Measurements from ENCODE around the gene HECW1. TPM values are rescaled to one million over a fixed set of nuclear protein-coding genes. Genes with fewer than 3 reads are reported as not detected.

HECW1 gene
- total RNA-seq, 1 experiment from 2014 or later = 2.7 TPM

- H2AFZ ChIP-seq = no peak overlapping the region
- no peak overlapping the region for H3K27ac ChIP-seq
- no peak for DNase-seq
- POLR2A ChIA-PET (ENCODE audit: unreplicated experiment) = no interaction called here
- no TSS peak for BruUV-seq (replicated peaks)
- H3K27me3 ChIP-seq (ENCODE audit: insufficient read depth, low read depth) = peaks cover 34% of the 10 kb centered on the region; the same call in 1 of the 2 replicates
- no peaks in the 10 kb centered on the region for H4K20me1 ChIP-seq (ENCODE audit: insufficient read depth)
- H3K9me2 ChIP-seq (ENCODE audit: insufficient read depth) = no peaks in the 10 kb centered on the region
- no peaks in the 10 kb centered on the region for H3K4me1 ChIP-seq (replicated peaks; ENCODE audit: insufficient read depth)
- no peak overlapping the region for H3K4me2 ChIP-seq
- TF ChIP-seq EZH2 (IDR thresholded peaks at IDR 0.05; ENCODE audit: low read depth) = no peak
- TF ChIP-seq, protein P1, sequence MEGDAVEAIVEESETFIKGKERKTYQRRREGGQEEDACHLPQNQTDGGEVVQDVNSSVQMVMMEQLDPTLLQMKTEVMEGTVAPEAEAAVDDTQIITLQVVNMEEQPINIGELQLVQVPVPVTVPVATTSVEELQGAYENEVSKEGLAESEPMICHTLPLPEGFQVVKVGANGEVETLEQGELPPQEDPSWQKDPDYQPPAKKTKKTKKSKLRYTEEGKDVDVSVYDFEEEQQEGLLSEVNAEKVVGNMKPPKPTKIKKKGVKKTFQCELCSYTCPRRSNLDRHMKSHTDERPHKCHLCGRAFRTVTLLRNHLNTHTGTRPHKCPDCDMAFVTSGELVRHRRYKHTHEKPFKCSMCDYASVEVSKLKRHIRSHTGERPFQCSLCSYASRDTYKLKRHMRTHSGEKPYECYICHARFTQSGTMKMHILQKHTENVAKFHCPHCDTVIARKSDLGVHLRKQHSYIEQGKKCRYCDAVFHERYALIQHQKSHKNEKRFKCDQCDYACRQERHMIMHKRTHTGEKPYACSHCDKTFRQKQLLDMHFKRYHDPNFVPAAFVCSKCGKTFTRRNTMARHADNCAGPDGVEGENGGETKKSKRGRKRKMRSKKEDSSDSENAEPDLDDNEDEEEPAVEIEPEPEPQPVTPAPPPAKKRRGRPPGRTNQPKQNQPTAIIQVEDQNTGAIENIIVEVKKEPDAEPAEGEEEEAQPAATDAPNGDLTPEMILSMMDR (conservative IDR thresholded peaks at IDR 0.05) = no peak
- CTCF ChIA-PET = no interaction called here
- H3F3A ChIP-seq (ENCODE audit: insufficient read depth, low read depth) = no peaks in the 10 kb centered on the region
- intact Hi-C loops (cut with micrococcal nuclease; ENCODE audit: unreplicated experiment) = no loop called here
- no peak overlapping the region for H3K4me3 ChIP-seq
- H3K9me3 ChIP-seq (ENCODE audit: insufficient read depth, low read depth) = no peaks in the 10 kb centered on the region
- H3K79me2 ChIP-seq (ENCODE audit: low read depth) = no peaks in the 10 kb centered on the region
- no peaks in the 10 kb centered on the region for H3K36me3 ChIP-seq (ENCODE audit: low read depth)
Observed at GRCh38 chr7:43390576-43390975, 278.1 kb downstream of the HECW1 start.

- CTCF ChIA-PET = no interaction called here
- POLR2A ChIA-PET (ENCODE audit: unreplicated experiment) = no interaction called here
Observed at GRCh38 chr7:43391518-43391917, 279.1 kb downstream of the HECW1 start.

DNA sequence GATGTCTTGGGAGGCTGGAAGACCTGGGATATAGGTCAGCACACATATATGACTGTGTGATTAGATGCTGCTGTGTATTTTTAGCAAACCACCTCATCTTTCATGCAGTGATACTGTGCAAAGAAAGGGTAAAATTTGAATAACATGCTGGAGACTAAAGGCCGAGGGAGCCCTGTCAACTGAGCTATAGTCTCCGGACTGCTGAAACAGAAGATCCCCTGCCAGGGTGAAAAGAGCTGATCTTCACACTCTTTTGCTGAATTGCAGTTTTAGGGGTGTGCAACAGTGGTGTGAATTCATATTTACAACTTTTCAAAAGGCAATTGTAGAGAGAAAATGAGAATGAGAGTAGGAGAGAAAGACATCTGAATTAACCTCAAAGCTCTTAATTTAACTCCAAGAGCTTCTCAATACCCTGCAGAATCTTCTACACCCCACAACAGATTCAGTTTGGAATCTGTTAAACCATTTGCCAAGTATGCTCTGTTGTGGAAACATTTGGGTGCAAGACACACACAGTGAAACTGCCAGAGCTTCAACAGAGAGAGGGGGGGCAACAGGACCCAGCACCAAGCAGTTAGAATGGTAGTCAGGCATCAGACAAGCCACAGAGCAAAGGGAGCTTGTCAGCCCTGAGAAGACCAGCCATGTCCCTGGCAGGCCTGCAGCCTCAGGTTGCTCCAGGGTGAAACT lies 280.3 kb downstream of the HECW1 start:
- Histone ChIP-seq H3K9me2 (ENCODE audit: insufficient read depth) (no peaks in the 10 kb centered on the region), H3F3A (ENCODE audit: insufficient read depth, low read depth) (no peaks in the 10 kb centered on the region), H3K4me3 (no peak overlapping the region), H3K9me3 (ENCODE audit: insufficient read depth, low read depth) (no peaks in the 10 kb centered on the region), H3K27me3 (ENCODE audit: insufficient read depth, low read depth) (peaks cover 44% of the 10 kb centered on the region), H3K27ac (no peak overlapping the region), H3K79me2 (ENCODE audit: low read depth) (no peaks in the 10 kb centered on the region), H3K4me1 (replicated peaks; ENCODE audit: insufficient read depth) (no peaks in the 10 kb centered on the region), H3K4me2 (no peak overlapping the region), H2AFZ (no peak overlapping the region), H3K36me3 (ENCODE audit: low read depth) (no peaks in the 10 kb centered on the region), H4K20me1 (ENCODE audit: insufficient read depth) (no peaks in the 10 kb centered on the region)
- TF ChIP-seq, protein P1 (conservative IDR thresholded peaks at IDR 0.05) = no peak
- no peak for TF ChIP-seq EZH2 (IDR thresholded peaks at IDR 0.05; ENCODE audit: low read depth)
- ChIA-PET POLR2A (ENCODE audit: unreplicated experiment) (no interaction called here), CTCF (no interaction called here)
- peak in 1 of 2 experiments; percentile 29 for DNase-seq
- intact Hi-C loops (cut with micrococcal nuclease; ENCODE audit: unreplicated experiment) = no loop called here
- no TSS peak for BruUV-seq (replicated peaks)

More at GRCh38 chr7:43391518-43391917, 279.1 kb downstream of the HECW1 start:
- DNase-seq = peak in 1 of 2 experiments; percentile 28
- H3K4me2 ChIP-seq = no peak overlapping the region
- peaks cover 42% of the 10 kb centered on the region; the same call in 1 of the 2 replicates for H3K27me3 ChIP-seq (ENCODE audit: insufficient read depth, low read depth)
- no TSS peak for BruUV-seq (replicated peaks)
- no peak overlapping the region for H3K4me3 ChIP-seq
- no peaks in the 10 kb centered on the region for H3K9me3 ChIP-seq (ENCODE audit: insufficient read depth, low read depth)
- no peaks in the 10 kb centered on the region for H3K36me3 ChIP-seq (ENCODE audit: low read depth)
- no peak overlapping the region for H2AFZ ChIP-seq
- no peaks in the 10 kb centered on the region for H4K20me1 ChIP-seq (ENCODE audit: insufficient read depth)
- intact Hi-C loops (cut with micrococcal nuclease; ENCODE audit: unreplicated experiment) = no loop called here
- no peaks in the 10 kb centered on the region for H3K4me1 ChIP-seq (replicated peaks; ENCODE audit: insufficient read depth)
- no peaks in the 10 kb centered on the region for H3F3A ChIP-seq (ENCODE audit: insufficient read depth, low read depth)
- no peak overlapping the region for H3K27ac ChIP-seq
- H3K9me2 ChIP-seq (ENCODE audit: insufficient read depth) = no peaks in the 10 kb centered on the region
- no peaks in the 10 kb centered on the region for H3K79me2 ChIP-seq (ENCODE audit: low read depth)
- TF ChIP-seq, protein P1 (conservative IDR thresholded peaks at IDR 0.05) = no peak
- TF ChIP-seq EZH2 (IDR thresholded peaks at IDR 0.05; ENCODE audit: low read depth) = no peak

Data from PC-9 (cell line).